ELR (cell line): Measurements from ENCODE around the gene RTEL1.
"Not testable (repeated sequence)": the region's sequence is repeated elsewhere in the genome, so short reads cannot be mapped to it uniquely, and the experiment has no call there.

ENCODE experiments used
- DNase-seq: peaks from one replicate; pipeline ENCODE4 v3.0.0-alpha.2; 2015; ENCODE audit warnings: low read depth

The RTEL1 gene

DNA sequence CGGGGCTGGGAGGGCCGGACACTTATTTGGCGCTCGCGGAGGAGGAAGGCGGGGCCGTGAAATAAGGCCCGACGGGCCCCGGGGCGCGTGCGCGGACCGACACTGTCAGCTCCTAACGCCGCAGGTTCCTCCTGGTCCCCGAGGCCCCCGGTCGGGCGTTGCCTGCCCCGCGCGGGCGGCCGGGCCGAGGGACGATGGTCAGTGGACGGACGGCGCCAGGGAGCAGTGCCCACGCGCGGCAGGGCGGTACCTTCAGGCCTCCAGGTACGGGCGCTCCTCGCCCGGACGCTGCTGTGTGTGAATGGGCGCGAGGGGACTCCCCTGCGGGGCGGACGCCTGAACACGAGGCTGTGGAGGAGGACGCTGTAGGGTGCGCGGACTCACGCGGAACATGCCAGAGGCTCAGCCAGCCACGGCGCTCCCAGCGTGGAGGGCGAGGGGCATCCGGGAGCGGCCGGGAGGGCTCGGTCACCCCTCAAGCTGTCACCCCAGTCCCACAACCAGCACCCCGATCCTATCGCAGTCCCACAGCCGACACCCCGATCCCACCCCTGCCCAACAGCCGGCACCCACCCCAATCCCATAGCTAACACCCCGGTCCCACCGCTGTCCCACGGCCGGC lies 30.9 kb upstream of the RTEL1 start:
- peak; percentile 98 for DNase-seq

DNA sequence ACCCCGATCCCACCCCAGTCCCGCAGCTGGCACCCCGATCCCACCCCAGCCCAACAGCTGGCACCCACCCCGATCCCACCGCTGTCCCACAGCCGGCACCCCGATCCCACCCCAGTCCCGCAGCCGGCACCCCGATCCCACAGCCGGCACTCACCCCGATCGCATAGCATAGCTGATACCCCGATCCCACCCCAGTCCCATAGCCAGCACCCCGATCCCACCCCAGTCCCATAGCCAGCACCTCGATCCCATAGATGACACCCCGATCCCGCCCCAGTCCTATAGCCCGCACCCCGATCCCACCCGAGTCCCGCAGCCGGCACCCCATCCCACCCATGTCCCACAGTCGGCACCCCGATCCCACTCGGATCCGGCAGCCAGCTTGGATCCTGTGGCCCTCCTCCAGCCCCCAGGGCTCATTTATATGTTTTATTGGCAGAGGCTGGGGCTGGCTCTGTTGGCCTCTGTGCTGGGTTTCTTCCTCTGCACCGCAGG lies 30.3 kb upstream of the RTEL1 start:
- DNase-seq, result no peak

DNA sequence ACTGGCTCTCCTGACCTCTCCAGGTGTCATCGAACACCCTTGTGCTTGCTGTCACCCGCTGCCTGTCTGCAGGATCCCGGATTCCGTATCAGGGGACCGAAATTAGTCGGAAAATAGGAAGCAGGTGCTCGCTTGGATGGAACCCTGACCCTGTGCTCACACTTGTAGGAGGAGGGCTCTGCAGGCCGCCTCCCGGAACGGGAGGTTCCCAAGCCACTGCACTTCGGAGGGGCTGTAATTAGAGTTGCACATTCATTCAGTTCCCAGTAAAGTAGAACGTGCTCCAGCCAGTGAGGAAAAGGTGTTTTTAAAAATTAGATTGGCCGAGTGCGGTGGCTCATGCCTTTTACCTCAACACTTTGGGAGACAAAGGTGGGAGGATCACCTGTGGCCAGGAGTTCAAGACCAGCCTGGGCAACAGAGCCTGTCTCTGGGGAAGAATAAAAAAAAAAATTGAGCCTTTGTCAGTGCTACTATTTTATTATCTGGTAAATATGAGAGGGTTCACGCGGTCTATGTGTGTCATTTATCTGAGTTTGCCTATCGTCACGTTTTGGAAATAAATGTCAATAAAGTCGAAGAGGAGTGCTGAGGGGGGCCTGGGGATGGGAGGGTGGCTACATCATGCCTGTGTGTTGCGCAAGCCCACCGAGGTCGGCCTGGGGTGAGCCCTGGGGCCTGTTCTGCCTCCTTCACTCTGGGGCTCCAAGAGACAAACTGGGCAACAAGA lies 29.7 kb upstream of the RTEL1 start:
- peak; percentile 84 for DNase-seq

DNA sequence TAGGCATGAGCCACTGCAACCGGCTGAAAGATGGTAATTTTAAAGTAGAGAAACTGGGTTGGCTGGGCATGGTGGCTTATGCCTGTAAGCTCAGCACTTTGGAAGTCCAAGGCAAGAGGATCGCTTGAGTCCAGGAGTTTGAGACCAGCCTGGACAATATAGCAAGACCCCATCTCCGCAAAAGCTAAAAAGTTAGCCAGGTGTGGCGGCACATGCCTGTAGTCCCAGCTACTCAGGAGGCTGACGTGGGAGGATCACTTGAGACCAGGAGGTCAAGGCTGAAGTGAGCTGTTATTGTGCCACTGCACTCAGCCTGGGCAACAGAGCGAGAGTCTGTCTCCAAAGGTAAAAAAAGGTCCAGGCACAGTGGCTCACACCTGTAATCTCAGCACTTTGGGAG lies 27.2 kb upstream of the RTEL1 start:
- not testable (repeated sequence) for DNase-seq

- not testable (repeated sequence) for DNase-seq
These were observed 26.7 kb upstream of the RTEL1 start for GRCh38 chr20:63631426-63631825.

DNA sequence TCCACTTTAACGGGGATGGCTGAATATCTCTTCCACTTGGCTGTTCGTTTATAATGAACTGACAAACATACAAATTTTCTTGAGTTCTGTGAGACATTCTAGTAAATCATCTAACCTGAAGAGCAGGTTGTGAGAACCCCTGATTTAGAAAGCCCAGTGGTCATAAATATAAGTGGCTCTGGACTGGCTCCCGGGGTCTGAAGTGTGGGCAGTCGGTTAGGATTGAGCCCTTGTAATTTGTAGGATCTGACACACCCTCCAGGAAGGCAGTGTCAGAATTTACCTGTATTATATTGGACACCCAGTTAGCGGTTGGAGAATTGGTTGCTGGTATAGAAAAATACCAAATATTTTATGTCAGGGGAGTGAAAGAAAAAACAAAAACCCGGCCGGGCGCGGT lies 24.4 kb upstream of the RTEL1 start:
- DNase-seq, result no peak

DNA sequence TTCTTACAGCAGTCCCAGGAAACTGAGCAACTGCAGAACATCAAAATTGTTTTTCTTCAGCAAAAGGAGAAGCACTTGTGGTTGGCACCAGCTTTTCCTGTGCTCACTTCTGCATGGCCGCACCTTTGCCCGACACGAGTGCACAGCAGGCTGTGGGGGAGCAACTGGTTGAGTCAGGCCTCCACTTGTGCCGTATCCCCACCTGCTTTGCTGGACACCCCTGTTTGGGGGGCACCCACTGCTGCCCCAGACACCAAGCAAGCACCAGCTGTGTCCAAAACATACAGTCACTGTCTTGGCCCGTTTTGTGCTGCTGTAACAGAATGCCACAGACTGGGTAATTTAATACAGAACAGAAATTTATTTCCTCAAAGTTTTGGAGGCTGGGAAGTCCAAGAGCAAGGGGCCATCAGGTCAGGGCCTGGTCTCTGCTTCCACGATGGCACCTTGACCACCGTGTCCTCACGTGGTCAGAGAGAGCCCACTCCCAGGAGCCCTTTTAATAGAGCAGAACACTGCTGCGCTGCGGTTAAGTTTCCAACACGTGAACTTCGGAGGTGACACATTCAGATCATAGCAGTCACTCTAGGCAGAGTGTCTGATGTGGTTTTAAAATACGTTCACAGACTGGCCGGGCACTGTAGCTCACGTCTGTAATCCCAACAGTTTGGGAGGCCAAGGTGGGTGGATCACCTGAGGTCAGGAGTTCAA lies 22.5 kb upstream of the RTEL1 start:
- no peak for DNase-seq

GRCh38 chr20:63636752-63637628 lies 21.1 kb upstream of the RTEL1 start:
- peak; percentile 56 for DNase-seq

GRCh38 chr20:63639093-63639975 lies 18.8 kb upstream of the RTEL1 start:
- no peak for DNase-seq

- no peak for DNase-seq
These were observed 18.0 kb upstream of the RTEL1 start for GRCh38 chr20:63640086-63640485.

DNA sequence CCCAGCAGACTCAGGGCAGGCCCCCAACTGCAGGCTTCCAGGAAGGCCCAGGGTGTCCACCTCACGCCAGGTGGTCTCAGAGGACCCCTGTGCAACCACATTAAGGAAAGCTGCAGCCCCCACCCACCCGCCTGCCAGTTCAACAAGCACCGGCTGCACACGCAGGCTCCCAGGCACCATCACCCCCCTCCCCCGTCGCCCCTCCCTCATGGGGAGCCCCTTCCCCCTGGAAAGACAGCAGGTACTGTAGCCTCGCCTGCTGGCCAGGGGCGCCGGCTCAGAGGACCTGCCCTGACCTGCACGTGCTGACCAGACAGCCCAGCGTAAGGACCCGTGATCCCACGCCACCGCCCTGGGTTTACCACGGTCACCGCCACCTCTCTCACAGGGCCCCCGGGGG lies 17.4 kb upstream of the RTEL1 start:
- DNase-seq, result not testable (repeated sequence)

DNA sequence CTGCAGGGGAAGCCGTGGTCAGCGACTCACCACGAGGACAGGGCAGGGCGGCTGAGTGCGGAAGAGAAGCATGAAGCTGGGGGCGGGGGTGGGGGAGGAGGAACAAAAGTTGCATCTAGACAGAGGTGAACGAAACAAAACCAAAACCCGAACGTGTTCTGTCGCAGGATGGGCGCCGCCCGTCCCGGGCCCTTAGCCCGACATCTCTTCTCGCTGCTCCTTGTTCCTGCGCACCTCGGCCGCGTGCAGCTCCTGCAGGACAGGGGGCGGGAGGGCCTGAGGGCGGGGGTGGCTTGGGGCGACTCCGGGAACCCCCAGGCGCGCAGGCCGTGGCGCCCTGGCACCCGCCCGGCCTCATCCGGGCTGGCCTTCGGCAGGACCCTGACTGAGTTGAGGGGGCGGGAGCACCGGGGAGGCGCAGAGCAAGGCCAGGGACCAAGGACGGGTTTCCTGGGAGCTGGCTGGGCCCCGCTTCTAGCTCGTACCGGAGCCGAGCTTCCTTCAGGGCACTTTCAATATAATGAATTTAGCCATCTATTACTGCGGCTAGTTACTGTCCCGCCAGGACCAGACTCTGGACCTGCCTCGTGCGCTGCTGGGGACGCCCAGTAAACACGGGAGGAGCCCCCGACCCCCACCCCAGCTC lies 16.8 kb upstream of the RTEL1 start:
- peak; percentile 14 for DNase-seq

GRCh38 chr20:63641792-63642523 lies 16.2 kb upstream of the RTEL1 start:
- peak; percentile 87 for DNase-seq

GRCh38 chr20:63642527-63643247 lies 15.4 kb upstream of the RTEL1 start:
- no peak for DNase-seq

GRCh38 chr20:63643499-63643898 lies 14.6 kb upstream of the RTEL1 start:
- no peak for DNase-seq

GRCh38 chr20:63643946-63644345 lies 14.2 kb upstream of the RTEL1 start:
- no peak for DNase-seq

GRCh38 chr20:63645218-63645617 lies 12.9 kb upstream of the RTEL1 start:
- no peak for DNase-seq

DNA sequence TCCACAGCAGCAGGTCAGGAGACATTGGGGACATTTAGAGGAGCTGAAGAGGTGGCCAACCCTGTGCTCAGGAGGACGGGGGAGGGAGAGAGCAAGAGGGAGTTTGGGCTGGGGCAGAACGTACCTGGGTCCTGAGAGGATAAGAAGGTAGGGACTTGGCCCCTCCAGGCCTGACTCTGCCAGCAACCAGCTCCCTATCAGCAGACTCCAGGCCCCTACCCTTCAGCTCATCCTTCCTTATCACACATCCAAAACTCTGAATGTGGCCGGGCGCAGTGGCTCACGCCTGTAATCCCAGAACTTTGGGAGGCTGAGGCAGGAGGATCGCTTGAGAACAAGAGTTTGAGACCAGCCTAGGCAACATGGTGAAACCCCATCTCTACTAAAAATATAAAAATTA lies 9.9 kb upstream of the RTEL1 start:
- no peak for DNase-seq
